HUES6 (cell line): ENCODE results near the gene GP5.

Source experiments
- H3K27ac ChIP-seq: 2 replicates; pipeline ENCODE4 v1.7.0; 2013; ENCODE audit warnings: low read depth, mild to moderate bottlenecking, low read length, inconsistent platforms
- H3K27me3 ChIP-seq: 2 replicates; pipeline ENCODE4 v1.6.1; 2013; ENCODE audit warnings: low read length; ENCODE audit not compliant: control insufficient read depth, insufficient read depth
- H3K36me3 ChIP-seq: 2 replicates; pipeline ENCODE4 v1.6.1; 2013; ENCODE audit warnings: low read length; ENCODE audit not compliant: control insufficient read depth, insufficient read depth
- H3K4me1 ChIP-seq: 2 replicates; pipeline ENCODE4 v1.6.1; 2013; ENCODE audit warnings: low read length; ENCODE audit not compliant: control insufficient read depth, insufficient read depth
- H3K4me3 ChIP-seq: 2 replicates; pipeline ENCODE4 v1.5.1; 2013; ENCODE audit warnings: low read depth, low read length
- H3K9ac ChIP-seq: one replicate; pipeline ENCODE4 v1.6.1; 2013; ENCODE audit warnings: mild to moderate bottlenecking, low read length
- H3K9me3 ChIP-seq: 2 replicates; pipeline ENCODE4 v1.6.1; 2013; ENCODE audit warnings: low read depth, low read length; ENCODE audit not compliant: control insufficient read depth, insufficient read depth

The GP5 gene

GRCh38 chr3:194397757-194398312 lies 1.2 kb downstream of the GP5 start:
- Histone ChIP-seq H3K27ac (no peak overlapping the region), H3K9ac (no peak overlapping the region), H3K27me3 (peaks cover 27% of the 10 kb centered on the region), H3K4me3 (peak overlapping the region; percentile 52; the same call in 1 of the 2 replicates), H3K36me3 (no peaks in the 10 kb centered on the region), H3K9me3 (no peaks in the 10 kb centered on the region), H3K4me1 (peaks cover 13% of the 10 kb centered on the region)

GRCh38 chr3:194396859-194397756 lies 2.0 kb downstream of the GP5 start:
- Histone ChIP-seq H3K9ac (no peak overlapping the region), H3K4me1 (peaks cover 13% of the 10 kb centered on the region), H3K27ac (no peak overlapping the region), H3K9me3 (no peaks in the 10 kb centered on the region), H3K27me3 (peaks cover 27% of the 10 kb centered on the region), H3K36me3 (no peaks in the 10 kb centered on the region), H3K4me3 (peak overlapping the region; percentile 52; the same call in 1 of the 2 replicates)

- H3K9ac ChIP-seq, result no peak overlapping the region
Observed at GRCh38 chr3:194396539-194396858, 2.6 kb downstream of the GP5 start.

GRCh38 chr3:194395778-194396538 lies 3.1 kb downstream of the GP5 start:
- no peaks in the 10 kb centered on the region for H3K9me3 ChIP-seq
- H3K9ac ChIP-seq, result no peak overlapping the region
- H3K27ac ChIP-seq, result no peak overlapping the region
- peak overlapping the region; percentile 52 for H3K4me3 ChIP-seq
- H3K27me3 ChIP-seq, result peaks cover 27% of the 10 kb centered on the region
- no peaks in the 10 kb centered on the region for H3K36me3 ChIP-seq
- H3K4me1 ChIP-seq, result peaks cover 13% of the 10 kb centered on the region

More at GRCh38 chr3:194396539-194396858, 2.6 kb downstream of the GP5 start:
- Histone ChIP-seq H3K4me1 (peaks cover 13% of the 10 kb centered on the region), H3K4me3 (peak overlapping the region; percentile 52), H3K27ac (no peak overlapping the region), H3K36me3 (no peaks in the 10 kb centered on the region), H3K9me3 (no peaks in the 10 kb centered on the region), H3K27me3 (peaks cover 27% of the 10 kb centered on the region)

- H3K4me1 ChIP-seq, result peaks cover 13% of the 10 kb centered on the region
- no peak overlapping the region for H3K27ac ChIP-seq
- no peak overlapping the region for H3K9ac ChIP-seq
- H3K36me3 ChIP-seq, result no peaks in the 10 kb centered on the region
- H3K4me3 ChIP-seq, result no peak overlapping the region
- peaks cover 27% of the 10 kb centered on the region for H3K27me3 ChIP-seq
- no peaks in the 10 kb centered on the region for H3K9me3 ChIP-seq
Observed at GRCh38 chr3:194395212-194395611, 3.9 kb downstream of the GP5 start.

GRCh38 chr3:194392576-194392975 lies 6.5 kb downstream of the GP5 start:
- peaks cover 11% of the 10 kb centered on the region for H3K27me3 ChIP-seq
- no peak overlapping the region for H3K27ac ChIP-seq
- H3K4me3 ChIP-seq, result no peak overlapping the region
- no peak overlapping the region for H3K9ac ChIP-seq
- no peaks in the 10 kb centered on the region for H3K36me3 ChIP-seq
- peaks cover 6% of the 10 kb centered on the region; the same call in 1 of the 2 replicates for H3K9me3 ChIP-seq
- H3K4me1 ChIP-seq, result peaks cover 13% of the 10 kb centered on the region

- no peak overlapping the region for H3K4me3 ChIP-seq
- H3K9me3 ChIP-seq, result peaks cover 6% of the 10 kb centered on the region; the same call in 1 of the 2 replicates
- peaks cover 14% of the 10 kb centered on the region for H3K4me1 ChIP-seq
- H3K27me3 ChIP-seq, result no peaks in the 10 kb centered on the region
- no peaks in the 10 kb centered on the region for H3K36me3 ChIP-seq
- H3K9ac ChIP-seq, result no peak overlapping the region
- no peak overlapping the region for H3K27ac ChIP-seq
Observed at GRCh38 chr3:194390835-194391234, 8.2 kb downstream of the GP5 start.

GRCh38 chr3:194389269-194389668 lies 9.8 kb downstream of the GP5 start:
- 0 out of 2 replicates have a peak, but pooled peaks cover 2% of the 10 kb centered on the region for H3K27me3 ChIP-seq
- H3K9me3 ChIP-seq, result peaks cover 6% of the 10 kb centered on the region; the same call in 1 of the 2 replicates
- no peak overlapping the region for H3K9ac ChIP-seq
- H3K4me1 ChIP-seq, result peaks cover 9% of the 10 kb centered on the region; the same call in 1 of the 2 replicates
- H3K27ac ChIP-seq, result no peak overlapping the region
- H3K4me3 ChIP-seq, result no peak overlapping the region
- no peaks in the 10 kb centered on the region for H3K36me3 ChIP-seq

- peaks cover 17% of the 10 kb centered on the region; the same call in 1 of the 2 replicates for H3K4me1 ChIP-seq
- peaks cover 6% of the 10 kb centered on the region; the same call in 1 of the 2 replicates for H3K9me3 ChIP-seq
- H3K36me3 ChIP-seq, result no peaks in the 10 kb centered on the region
- H3K4me3 ChIP-seq, result no peak overlapping the region
- no peak overlapping the region for H3K27ac ChIP-seq
- no peak overlapping the region for H3K9ac ChIP-seq
- 0 out of 2 replicates have a peak, but pooled peaks cover 2% of the 10 kb centered on the region for H3K27me3 ChIP-seq
Observed at GRCh38 chr3:194387926-194388418, 11.1 kb downstream of the GP5 start.

- H3K9ac ChIP-seq, result no peak overlapping the region
- peaks cover 6% of the 10 kb centered on the region; the same call in 1 of the 2 replicates for H3K9me3 ChIP-seq
- H3K27ac ChIP-seq, result no peak overlapping the region
- no peaks in the 10 kb centered on the region for H3K36me3 ChIP-seq
- H3K4me1 ChIP-seq, result peaks cover 24% of the 10 kb centered on the region
- H3K27me3 ChIP-seq, result 0 out of 2 replicates have a peak, but pooled peaks cover 2% of the 10 kb centered on the region
- no peak overlapping the region for H3K4me3 ChIP-seq
Observed at GRCh38 chr3:194387276-194387675, 11.8 kb downstream of the GP5 start.
